Uterus (tissue), 2 donors: ENCODE data around the gene ZBTB46.

Experiments used
- CTCF ChIP-seq, 4 experiments: fragments of 200-600 bp in 2 of 4; fragments of 450-650 bp in 2 of 4; sonication (generic) in 2 of 4; IDR thresholded peaks; one replicate each; pipeline ENCODE4 v1.5.1; 2016 to 2019; ENCODE audit warnings: antibody characterized with exemption in 4 of 4, mild to moderate bottlenecking in 2 of 4, moderate library complexity in 1 of 4
- POLR2A ChIP-seq, 2 donors: fragments of 450-650 bp; IDR thresholded peaks; one replicate each; pipeline ENCODE4 v1.6.1; 2016; ENCODE audit warnings: antibody characterized with exemption in 2 of 2, mild to moderate bottlenecking in 1 of 2, moderate library complexity in 1 of 2

- TF ChIP-seq POLR2A (IDR thresholded peaks at IDR 0.05) (no peak), CTCF (IDR thresholded peaks at IDR 0.05) (no peak)
Observed at GRCh38 chr20:63753381-63753780, 77.7 kb downstream of the ZBTB46 start.
